ENCODE measurements around the gene LGALS14.

- TF ChIP-seq CTCF (conservative IDR thresholded peaks at IDR 0.05) (no peak), ZFX (IDR thresholded peaks at IDR 0.05) (no peak)
Observed at GRCh38 chr19:39752795-39753194, 48.5 kb downstream of the LGALS14 start.
